ENCODE measurements around the gene ANKRD11.
A peak's percentile ranks its signal among the peaks of the same experiment; 100 is the strongest.
"Not testable (repeated sequence)": the region's sequence is repeated elsewhere in the genome, so short reads cannot be mapped to it uniquely, and the experiment has no call there.

Gene ANKRD11

DNA sequence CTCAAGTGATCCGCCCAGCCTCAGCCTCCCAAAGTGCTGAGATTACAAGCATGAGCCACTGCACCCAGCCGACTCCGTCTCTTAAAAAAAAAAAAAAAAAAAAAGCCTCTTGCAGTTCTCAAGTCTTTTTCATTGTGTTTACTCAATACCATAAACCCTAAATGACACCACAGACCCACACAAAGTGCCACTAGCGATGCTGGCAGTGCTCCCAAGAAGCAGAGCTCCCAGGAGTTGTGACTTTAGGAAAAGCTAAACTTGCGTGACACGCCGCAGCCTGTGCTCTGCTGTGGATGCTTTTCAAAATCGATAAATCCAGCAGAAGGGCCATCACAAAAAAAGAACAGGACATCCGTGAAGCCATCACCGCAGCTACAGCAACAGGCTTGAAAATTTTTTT lies 114.7 kb downstream of the ANKRD11 start:
- DNase-seq, result no peak

GRCh38 chr16:89375021-89375420 lies 115.3 kb downstream of the ANKRD11 start:
- DNase-seq, result no peak

GRCh38 chr16:89374393-89374960 lies 115.9 kb downstream of the ANKRD11 start:
- no peak for DNase-seq

DNA sequence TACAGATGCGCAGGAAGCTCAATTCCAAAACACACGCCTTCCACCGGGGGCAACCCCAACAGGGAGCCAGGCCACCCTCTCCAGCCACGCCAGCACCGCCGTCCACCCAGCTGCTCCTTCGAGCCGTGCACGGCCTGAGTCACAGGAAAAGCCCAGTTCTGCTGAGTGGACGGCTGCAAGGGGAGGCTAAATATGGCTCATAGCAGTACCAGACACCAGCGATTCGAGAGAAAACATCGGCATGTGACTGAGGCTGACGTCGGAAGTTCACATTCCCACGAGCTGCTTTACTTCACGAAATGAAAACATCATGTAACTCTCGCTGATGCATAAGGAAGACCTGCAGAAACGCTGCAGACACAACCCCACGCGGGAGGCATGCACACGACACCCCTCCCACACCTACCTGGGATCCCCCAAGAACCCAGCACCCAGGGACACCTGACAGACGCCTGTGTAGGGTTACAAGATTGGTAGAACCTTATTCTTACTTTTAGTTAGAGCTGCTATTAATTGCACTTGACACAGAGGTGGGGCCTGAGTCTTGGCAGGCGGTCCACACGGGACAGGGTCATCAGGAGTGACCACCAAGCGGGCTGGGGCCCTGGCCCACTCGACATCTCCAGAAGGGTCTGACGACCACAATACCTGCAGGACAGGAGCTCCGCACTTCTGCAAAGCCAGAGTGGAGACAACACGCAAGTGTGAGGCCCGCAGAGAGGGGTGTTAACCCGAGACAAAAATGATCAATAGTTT lies 116.8 kb downstream of the ANKRD11 start:
- DNase-seq, result no peak

DNA sequence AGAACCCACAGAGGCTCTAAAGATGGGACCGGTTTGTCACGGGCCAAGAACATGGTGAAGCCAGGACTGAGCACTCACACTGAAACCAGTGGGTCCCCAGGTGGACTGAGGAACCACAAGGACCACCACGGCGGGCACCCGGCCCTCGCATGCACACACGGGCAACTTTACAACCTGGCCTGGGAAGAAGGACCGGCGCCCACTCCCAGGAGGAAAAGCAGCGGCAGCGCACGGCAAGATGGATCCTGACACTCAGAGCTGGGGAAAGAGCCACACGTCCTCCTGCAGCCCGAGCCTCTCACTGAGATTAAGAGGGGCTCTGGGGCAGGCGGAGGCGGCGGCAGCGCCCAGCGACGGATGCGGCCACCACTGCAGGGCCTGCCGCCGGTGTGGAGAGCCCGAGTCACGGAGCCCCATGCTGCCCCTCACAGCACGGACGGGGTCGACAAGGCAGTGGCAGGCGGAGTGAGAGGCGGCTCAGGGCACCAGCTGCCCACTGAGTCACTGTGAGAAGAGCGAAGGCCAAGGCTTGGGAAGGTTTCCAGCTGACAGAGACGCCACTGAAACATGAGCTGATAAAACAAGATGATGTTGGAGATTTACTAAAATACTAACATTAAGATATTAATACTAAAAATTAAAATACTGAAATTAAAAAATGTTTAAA lies 118.3 kb downstream of the ANKRD11 start:
- DNase-seq, result no peak

GRCh38 chr16:89371386-89371785 lies 119.0 kb downstream of the ANKRD11 start:
- DNase-seq, result no peak

DNA sequence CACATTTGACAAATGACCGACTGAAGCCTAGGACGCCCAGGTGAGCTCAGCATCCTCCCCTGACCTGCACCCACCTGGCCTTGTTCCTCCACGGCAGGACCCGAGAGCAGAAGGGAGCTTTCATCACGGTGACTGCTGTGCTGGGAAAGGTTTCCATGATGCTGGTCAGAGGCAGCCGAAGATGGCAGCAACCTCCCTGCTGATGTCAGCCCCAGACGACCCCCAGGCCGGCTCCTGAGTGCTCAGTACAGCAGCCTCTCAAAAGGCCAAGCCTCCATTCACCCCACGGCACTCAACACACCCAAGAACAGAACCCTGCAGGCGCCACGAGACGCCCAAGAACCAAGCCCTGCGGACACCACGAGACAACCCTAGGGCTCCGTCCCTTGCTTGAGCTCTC lies 119.8 kb downstream of the ANKRD11 start:
- no peak for DNase-seq

DNA sequence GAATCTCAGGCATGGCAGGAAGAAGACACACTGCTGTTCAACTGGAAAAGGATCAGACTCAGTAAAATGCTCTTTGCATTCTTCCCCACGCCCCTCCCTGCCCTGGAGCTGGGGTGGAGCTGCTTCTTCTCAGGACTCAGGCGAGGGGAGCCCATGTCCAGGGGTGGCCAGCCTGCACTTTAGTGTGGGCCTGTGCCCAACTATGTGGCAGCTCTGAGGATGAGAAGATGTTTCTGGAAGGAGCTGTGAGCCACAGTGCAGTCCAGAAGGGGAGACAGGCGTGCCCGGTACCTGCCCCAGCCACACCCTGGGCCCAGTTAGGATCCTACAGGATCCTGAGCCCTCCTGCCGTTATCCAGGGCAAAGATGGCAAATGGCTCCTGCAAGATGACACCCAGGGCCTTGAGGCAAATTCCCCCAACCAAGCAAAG lies 120.3 kb downstream of the ANKRD11 start:
- DNase-seq, result no peak

- no peak for DNase-seq
Measured at GRCh38 chr16:89369266-89369895, 121.0 kb downstream of the ANKRD11 start.

- no peak for DNase-seq
Measured at GRCh38 chr16:89368604-89369249, 121.6 kb downstream of the ANKRD11 start.

DNA sequence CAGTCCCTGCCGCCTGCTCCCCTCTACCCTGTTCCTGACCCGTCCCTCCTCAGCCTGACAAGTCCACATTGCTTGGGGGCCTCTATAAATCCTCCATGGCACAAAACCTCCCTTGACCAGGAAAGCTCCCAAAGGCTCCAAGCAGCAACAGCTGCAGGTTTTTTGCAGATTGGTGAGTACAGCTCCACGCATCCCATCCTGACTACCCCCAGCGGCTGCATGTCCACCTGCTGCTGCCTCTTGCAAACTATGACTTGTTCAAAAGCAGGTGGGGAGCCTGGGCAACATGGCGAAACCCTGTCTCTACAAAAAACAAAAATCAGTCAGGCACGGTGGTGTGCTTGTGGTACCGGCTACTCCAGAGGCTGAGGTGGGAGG lies 122.8 kb downstream of the ANKRD11 start:
- no peak for DNase-seq

DNA sequence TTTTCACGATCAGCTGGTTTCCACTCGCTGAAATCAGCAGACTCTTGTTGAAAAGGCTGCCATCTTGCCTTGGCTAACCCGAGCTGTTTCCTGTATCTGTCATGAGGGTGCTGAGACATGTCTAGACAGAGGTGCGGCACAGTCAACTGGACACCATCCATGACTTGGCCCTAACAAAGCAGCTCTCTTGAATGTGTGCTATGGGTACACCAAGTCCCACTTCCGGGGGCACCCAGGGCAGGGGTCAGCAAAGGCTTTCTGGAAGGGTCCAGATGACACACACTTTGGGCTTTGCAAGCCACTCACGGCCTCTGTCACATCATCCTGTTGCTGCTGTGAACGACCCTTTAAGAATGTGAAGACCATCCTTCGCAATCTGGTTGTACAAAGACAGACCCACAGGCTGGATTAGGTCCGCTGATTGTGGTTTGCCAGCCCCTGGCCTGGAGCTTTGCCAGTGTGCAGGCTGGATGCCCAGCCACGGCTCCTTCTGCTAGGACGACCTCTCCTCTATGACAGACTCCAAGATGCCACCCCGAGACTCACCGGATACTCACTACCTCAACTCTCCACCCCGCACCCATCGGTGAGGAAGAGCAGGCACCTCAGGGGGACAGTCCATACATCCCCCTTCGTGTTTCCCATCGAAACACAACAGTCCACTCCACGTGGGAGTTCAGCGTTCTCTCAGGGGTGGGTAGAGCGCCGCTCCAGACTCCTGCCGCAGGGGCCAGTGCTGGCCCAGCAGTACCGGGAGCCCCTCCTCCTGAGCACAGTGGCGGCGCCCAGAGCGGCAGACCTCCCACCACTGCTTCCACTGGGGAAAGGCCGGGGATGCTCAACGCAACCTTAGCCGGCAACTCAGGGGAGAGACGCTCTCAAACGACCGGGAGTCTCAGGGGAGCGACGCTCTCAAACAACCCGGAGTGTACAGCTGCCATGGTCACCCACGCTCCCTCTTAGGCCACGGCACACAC lies 123.5 kb downstream of the ANKRD11 start:
- no peak for DNase-seq

DNA sequence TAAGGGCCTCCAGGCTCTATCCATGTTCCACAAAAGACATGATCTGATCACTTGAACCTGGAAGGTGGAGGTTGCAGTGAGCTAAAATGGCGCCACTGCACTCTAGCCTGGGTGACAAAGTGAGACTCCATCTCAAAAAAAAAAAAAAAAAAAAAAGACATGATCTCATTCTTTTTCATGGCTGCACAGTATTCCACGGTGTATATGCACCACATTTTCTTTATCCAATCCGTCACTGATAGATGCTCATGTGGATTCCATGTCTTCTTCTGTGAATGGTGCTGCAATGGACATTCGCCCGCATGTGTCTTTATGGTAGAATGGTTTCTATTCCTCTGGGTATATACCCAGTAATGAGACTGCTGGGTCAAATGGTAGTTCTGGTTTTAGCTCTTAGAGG lies 124.4 kb downstream of the ANKRD11 start:
- no peak for DNase-seq

DNA sequence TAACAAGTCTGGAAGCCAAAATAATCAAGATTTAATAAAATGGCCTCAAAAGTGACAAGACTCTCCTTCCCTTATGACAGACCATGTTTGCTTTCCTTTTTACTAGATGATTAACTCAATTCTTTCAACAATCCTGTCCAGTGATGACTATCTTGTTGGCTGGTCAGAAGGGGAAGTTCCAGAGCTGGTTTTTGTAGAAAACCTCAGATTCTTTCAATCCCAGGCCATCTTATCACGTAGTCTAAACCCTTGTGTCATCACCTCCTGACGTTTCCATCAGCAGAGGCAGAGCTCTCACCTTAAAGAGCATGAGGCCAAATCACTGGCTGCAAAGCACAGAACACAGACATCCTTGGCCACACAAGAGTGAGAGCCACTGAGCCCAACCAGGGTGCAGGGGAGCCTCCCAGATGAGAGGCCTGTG lies 125.3 kb downstream of the ANKRD11 start:
- no peak for DNase-seq

DNA sequence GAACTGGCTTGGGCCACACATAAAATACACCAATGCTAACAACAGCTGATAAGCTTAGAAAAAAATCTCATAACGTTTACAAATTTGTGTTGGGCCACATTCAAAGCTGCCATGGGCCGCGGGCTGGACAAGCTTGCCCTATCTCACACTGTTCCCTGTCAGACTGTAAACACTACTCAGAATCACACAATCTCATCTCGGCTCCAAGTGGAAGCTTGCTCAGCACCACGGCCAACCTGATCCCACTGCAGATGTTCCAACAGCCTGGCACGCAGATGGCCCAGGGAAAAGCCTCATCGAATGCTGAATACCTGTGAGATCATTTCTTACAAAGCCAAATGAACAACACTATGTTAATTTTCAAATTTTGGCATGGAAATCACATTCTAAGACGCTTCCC lies 125.8 kb downstream of the ANKRD11 start:
- DNase-seq, result no peak

- DNase-seq, result peak; percentile 49
Measured at GRCh38 chr16:89363621-89364393, 126.6 kb downstream of the ANKRD11 start.

DNA sequence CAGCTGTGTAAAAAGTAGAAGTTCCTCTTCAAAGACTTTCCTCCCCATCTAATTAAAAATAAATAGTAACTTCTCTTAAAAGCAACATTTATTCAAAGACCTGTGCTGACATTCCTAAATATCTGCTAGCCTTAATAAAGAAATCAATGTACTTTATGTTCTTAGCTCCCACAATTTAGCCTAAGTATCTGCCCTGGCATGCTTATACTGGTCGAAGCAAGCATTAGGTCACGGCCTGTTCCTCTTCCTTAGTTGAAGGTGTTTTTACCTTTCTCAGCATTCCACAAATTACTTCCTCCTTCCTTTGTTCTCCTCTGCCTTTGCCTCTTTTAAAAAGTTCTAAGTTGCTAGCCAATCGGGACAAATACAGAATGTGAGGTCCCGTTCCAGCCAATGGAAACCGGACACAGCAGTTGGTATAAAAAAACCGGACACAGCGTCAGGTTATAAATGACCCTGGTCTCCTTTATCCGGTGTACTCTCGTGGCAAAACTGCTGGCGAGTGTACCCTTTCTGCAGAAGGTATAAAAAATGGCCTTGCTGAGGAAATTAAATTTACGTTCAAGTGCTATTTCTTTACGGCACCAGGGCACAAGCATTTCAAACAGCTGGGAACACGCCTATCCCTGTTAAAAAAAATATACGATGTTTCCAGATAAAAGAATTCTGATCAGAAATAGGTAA lies 127.7 kb downstream of the ANKRD11 start:
- not testable (repeated sequence) for DNase-seq

DNA sequence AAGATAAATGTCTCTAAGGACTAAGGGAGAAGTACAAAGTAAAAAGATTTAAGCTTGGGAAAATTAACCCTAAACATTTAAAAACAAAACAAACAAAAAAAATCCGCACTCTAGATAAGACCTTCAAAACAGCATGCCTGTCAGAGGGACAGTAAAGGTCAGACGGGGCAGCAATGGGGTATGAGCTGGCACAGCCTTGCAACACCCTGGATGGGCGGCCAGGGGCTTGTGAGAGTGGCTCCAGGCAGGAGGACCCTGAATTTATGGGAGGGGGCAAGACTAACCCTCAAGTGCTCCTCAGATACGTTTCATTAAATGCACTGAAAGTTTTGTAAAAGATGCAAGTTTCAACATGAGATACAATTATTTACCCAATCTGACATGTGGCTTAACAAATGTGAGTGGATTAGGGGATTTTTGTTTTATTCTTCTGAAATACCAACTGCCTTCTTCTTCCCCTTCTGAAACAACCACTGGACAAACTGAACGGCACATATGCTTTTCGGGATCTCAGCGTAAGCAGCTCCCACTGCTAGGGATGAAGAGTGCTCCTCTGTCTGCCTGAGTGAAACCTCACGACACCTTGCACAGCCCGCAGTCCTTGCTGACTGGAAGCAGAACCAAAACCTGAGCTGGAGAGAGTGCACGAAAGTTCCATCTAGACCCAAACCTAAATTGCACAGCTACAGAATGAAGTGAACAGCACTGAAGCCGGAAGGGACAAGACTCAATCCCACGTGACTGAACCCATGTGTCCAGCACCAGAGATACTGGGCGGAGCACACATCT lies 128.4 kb downstream of the ANKRD11 start:
- no peak for DNase-seq

GRCh38 chr16:89360760-89361435 lies 129.5 kb downstream of the ANKRD11 start:
- peak; percentile 80 for DNase-seq
